ENCODE results near the gene LRP10.

DNA sequence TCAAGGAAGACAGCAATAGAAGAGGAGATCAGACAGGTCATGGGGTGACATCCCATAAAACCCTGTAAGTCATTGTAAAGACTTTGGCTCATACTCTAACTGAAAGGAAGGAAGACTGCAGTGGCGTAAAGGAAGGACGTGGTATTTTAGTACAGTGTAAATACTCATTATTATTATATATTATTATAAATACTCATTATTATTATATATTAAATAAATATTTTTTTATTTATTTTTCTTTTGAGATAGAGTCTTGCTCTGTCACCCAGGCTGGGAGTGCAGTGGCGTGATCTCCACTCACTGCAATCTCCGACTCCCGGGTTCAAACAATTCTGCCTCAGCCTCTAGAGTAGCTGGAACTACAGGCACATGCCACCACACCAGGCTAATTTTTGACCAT is 15.1 kb upstream of the LRP10 start:
- TF ChIP-seq EZH2 (IDR thresholded peaks at IDR 0.05; ENCODE audit: insufficient read depth, poor library complexity, severe bottlenecking) (no peak), EZH2phosphoT487 (IDR thresholded peaks at IDR 0.05; ENCODE audit: insufficient read depth, low read depth) (no peak)
